Stimulated activated CD8-positive, alpha-beta memory T cell treated with anti-CD3 and anti-CD28 coated beads, Interleukin-15, amount 100 ng/mL, for 48 hours (primary cell): ENCODE results near the gene MDM2.

ENCODE experiments used
- DNase-seq, 2 donors: peaks; one replicate each; pipeline ENCODE4 v3.0.0-alpha.2; 2020; ENCODE audit warnings: low read depth in 2 of 2

The MDM2 gene

DNA sequence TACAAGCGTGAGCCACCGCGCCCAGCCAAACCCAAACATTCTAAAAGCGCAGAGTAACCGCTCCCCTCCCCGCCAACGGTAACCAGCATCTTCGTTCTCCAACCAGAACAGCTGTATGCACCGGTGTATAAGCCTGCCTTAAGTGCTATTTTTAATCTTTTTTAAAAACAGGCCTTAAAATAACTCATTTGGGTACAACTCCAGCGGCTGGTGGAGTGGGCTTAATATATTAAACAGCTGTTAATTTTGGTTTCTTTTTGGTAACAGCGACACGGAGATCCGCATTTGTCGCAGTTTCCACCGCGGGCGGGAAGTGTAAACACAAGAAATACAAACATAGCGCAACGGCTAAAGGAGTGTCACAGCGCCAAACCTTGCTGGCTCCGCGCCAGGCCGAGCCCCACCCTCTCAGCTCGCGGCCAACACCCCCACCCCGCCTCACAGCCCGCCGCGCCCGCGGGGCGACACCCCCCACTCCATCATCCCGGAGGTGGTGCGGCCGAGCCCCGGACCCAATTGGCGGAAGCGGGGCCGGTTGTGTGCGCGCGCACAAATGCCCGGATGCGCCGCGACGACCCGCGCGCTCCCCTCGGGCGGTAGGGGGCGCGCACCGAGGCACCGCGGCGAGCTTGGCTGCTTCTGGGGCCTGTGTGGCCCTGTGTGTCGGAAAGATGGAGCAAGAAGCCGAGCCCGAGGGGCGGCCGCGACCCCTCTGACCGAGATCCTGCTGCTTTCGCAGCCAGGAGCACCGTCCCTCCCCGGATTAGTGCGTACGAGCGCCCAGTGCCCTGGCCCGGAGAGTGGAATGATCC lies at the start of gene MDM2:
TSS of gene MDM2 (plus strand) at position 602 of the 812 bp plus-strand sequence. CDS start 301 bp downstream, outside the sequence.
- DNase-seq: peak; percentile 92 to 96

GRCh38 chr12:68759852-68760251 lies 48.1 kb upstream of the MDM2 start:
- DNase-seq: no peak

DNA sequence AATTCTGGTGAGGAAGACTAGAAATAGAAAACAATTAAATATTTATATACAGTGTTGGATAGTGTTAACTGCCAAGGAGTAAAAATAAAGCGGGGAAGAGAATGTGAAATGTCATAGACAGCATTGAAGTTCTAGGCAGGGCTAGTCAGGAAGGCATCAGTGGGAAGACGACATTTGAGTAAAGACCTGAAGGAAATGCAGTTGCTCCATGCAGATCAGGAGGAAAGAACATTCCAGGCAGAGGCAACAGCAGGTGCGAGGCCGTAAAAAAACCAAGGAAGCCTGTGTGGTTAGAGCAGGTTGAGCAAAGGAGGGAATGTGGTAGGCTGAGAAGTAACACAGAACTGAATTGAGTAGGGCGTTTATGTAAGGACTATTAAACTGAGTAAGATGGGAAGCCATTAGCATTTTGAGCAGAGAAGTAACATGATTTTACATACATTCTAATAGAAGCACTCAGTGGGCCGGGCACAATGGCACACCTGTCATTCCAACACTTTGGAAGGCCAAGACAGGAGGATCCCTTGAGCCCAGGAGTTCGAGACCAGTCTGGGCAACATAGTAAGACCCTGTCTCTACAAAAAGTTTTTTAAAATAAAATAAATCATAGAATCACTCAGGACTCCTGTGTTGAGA lies 47.1 kb upstream of the MDM2 start:
- no peak for DNase-seq

GRCh38 chr12:68761442-68761812 lies 46.5 kb upstream of the MDM2 start:
- no peak for DNase-seq

GRCh38 chr12:68761901-68762630 lies 45.9 kb upstream of the MDM2 start:
- no peak for DNase-seq

DNA sequence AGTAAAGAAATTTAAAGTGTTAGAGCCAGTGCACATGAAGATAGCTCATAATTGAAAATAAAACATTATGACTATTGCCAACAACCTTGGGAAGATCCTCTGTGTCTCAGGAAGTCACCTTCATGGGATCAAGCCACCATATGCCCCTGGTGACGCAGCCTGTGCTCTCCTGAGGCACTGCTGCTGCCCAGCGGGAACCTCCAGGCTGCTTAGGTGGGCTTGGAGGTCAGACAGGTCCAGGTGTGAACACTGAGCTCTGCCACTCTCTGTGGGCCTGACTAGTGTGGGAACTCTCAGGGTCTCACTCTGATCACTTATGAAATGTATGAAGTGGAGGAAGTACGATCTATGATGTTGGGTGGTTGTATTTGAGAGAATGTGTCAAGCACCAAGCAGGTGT lies 45.3 kb upstream of the MDM2 start:
- DNase-seq: no peak

DNA sequence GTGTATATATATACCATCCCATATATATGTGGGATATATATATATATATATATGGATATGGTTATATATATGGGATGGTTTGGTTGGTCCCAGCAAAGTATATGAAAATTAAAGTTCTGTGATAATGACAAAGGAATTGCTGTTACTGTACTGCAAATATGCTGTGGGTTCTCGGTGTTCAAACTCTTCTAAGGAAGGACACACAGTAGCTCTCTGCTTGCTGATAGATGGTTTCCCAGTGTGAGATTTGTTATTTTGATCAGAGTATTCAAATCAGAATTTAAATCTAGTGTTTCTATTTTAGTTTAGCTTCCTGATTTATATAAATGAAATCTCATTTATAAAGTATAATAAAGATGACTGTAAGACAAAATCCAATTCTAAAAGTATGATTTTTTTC lies 42.3 kb upstream of the MDM2 start:
- no peak for DNase-seq

DNA sequence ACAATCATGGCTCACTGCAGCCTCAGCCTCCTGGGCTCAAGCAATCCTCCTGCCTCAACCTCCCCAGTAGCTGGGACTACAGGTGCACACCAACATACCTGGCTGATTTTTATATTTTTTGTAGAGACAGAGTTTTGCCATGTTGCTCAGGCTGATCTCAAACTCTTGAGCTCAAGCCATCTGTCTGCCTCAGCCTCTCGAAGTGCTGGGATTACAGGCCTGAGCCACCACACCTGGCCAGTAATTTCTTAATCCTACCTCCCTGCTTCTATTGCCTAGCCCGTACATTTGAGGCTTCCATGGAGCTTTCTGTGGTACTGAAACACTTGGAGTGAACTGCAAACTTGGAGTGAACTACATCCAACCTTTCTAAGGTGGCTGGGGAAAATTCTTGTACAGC lies 41.3 kb upstream of the MDM2 start:
- DNase-seq: no peak

DNA sequence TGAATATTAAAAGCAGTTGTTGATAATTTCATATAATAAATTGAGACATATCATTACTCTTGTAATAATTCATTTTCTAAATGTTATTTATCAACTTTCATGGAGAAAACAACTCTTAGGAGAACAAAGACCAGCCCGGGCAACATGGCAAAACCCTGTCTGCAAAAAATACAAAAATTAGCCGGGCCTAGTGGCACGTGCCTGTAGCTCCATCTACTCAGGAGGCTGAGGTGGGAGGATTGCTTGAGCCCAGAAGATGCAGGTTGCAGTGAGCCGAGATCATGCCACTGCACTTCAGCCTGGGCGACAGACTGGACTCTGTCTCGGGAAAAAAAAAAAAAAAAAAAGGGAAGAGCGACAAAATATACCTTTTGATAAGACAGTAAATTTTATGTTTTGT lies 40.8 kb upstream of the MDM2 start:
- no peak for DNase-seq

DNA sequence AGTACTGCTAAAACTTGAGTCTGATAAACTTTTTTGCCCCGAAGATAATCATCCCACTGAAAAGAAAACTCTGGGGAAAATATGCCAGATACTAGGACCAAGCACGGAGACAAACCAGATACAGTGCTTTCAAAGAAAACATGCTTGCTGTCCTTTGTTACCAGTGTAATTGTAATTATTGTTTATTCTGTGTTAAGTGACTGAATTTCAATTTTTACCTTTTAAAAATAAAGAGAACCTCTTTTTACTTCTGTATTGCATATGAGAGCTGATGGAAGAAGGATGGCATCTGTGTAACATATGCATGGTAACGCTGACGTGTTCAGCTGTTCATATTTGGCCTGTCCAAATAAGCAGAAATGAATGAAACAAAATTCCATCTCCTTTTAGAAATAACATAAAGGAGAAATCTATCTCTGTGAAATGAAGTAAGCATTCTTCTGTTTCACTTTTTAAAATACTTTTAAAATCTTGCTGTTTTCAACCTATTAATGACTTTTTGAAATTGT lies 39.5 kb upstream of the MDM2 start:
- no peak for DNase-seq

GRCh38 chr12:68769941-68770340 lies 38.0 kb upstream of the MDM2 start:
- no peak for DNase-seq

- DNase-seq: no peak
Observed at GRCh38 chr12:68771223-68771925, 36.6 kb upstream of the MDM2 start.

DNA sequence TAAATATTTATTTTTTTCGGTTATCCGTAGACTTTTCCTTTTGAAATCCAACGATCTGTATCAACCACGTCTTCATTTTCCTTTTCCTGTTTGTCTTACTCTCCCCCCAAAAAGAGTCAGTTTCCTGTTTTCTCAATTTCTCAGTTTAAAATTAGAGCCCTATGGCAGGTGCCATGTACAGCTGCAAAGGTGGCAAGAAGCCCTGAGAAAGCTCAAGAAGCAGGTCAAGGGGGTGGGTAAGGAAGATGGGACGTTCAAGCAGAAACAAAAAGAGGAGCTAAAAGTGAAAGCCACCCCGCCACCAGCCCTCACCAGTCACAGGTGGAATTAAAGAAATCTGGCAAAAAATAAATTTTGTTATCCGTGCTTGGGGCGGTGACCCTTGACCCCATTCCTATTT lies 35.3 kb upstream of the MDM2 start:
- DNase-seq: no peak

GRCh38 chr12:68773582-68773981 lies 34.4 kb upstream of the MDM2 start:
- no peak for DNase-seq

GRCh38 chr12:68775121-68775630 lies 32.8 kb upstream of the MDM2 start:
- no peak for DNase-seq

DNA sequence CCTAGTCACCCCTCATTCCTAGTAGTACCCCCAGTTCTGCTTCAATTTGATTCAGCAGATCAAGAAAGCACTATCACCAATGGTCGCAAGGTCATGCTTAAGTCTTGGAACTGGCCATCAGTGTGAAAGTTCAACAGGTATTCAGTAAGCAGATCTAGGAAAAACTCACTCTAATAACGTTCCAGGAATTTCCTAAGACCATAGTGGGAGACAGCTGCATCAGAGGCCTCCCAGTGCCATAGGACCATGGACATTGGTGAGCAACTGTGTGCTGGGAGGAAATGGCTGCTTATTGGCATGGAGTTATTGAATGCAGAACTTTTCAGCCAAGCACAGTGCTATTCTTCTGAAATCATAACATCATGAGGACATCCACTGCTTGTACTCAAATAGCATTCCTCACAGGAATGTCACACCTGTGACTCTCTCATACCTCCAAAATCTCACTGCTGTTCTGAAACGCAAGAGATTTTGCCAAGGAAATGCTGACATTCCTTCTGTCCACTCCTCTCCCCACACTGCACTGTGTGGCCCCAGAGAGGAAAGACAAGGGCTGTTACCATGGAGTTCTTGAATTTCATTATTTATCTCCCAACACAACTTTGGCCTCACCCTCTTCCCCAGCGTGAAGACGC lies 30.9 kb upstream of the MDM2 start:
- DNase-seq: no peak

DNA sequence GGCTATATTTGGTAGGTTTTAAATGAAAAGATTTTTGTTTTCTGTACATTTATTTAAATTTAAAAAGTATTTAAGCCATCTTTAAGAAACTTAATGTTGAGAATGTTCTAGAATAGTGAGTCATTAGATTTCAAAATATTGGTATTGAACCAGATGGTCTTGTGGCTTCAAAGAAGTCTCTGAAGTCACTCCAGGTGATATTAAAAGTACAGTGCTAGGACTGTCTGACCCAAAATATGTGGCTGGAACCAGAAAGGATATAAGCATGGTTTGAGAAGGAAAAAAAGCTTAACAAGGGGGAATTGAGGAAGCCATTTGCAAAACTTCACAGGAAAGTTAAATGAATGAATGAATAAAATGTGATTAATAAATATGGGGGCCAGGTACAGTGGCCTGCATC lies 28.7 kb upstream of the MDM2 start:
- DNase-seq: no peak

DNA sequence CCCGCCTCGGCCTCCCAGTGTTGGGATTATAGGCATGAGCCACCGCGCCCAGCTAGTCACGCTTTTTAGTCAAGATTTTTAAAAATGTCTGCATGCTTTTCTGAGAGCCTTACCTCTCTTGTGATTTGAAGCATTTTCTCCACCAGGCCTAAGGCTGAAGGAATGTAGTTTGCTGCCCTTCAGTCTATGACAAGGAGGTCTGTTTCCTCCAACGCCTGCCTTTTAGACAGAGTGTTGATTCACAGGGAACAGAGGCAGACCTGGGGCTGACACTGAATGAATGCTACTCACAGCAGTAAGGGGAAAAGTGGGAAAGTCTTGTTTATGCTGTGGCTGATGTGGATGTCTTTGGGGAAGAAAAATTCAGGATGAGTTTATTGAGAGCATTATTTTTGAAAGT lies 27.2 kb upstream of the MDM2 start:
- DNase-seq: no peak

GRCh38 chr12:68781728-68782127 lies 26.2 kb upstream of the MDM2 start:
- no peak for DNase-seq

GRCh38 chr12:68784015-68784414 lies 24.0 kb upstream of the MDM2 start:
- DNase-seq: no peak

GRCh38 chr12:68785358-68785757 lies 22.6 kb upstream of the MDM2 start:
- no peak for DNase-seq
